Hematopoietic multipotent progenitor cell treated with erythropoietin and hydrocortisone succinate and interleukin-3 and kit ligand, for 8 days (in vitro differentiated cells): ENCODE measurements around the gene DPF3.

ENCODE experiments used
- DNase-seq: peaks from one replicate; pipeline ENCODE4 v3.0.0-alpha.2; 2015

DPF3 gene

GRCh38 chr14:72673179-72673578, 220.7 kb downstream of the DPF3 start:
- DNase-seq, result no peak

GRCh38 chr14:72666610-72667009, 227.3 kb downstream of the DPF3 start:
- no peak for DNase-seq

- no peak for DNase-seq
These were observed 228.6 kb downstream of the DPF3 start for GRCh38 chr14:72665259-72665658.

- no peak for DNase-seq
These were observed 229.2 kb downstream of the DPF3 start for GRCh38 chr14:72664651-72665050.

- no peak for DNase-seq
These were observed 229.8 kb downstream of the DPF3 start for GRCh38 chr14:72663956-72664650.

- no peak for DNase-seq
These were observed 230.8 kb downstream of the DPF3 start for GRCh38 chr14:72663076-72663487.

- DNase-seq, result no peak
These were observed 231.7 kb downstream of the DPF3 start for GRCh38 chr14:72662214-72662613.

GRCh38 chr14:72657214-72657921, 236.5 kb downstream of the DPF3 start:
- no peak for DNase-seq

- no peak for DNase-seq
These were observed 240.9 kb downstream of the DPF3 start for GRCh38 chr14:72653026-72653425.

- no peak for DNase-seq
These were observed 241.7 kb downstream of the DPF3 start for GRCh38 chr14:72652179-72652578.

- DNase-seq, result no peak
These were observed 242.2 kb downstream of the DPF3 start for GRCh38 chr14:72651714-72652113.

GRCh38 chr14:72651081-72651480, 242.8 kb downstream of the DPF3 start:
- DNase-seq, result no peak

GRCh38 chr14:72649603-72650227, 244.2 kb downstream of the DPF3 start:
- DNase-seq, result no peak

GRCh38 chr14:72647782-72648181, 246.1 kb downstream of the DPF3 start:
- DNase-seq, result no peak

GRCh38 chr14:72646861-72647528, 246.9 kb downstream of the DPF3 start:
- no peak for DNase-seq

GRCh38 chr14:72645706-72646105, 248.2 kb downstream of the DPF3 start:
- DNase-seq, result no peak

GRCh38 chr14:72644758-72645489, 249.0 kb downstream of the DPF3 start:
- DNase-seq, result no peak

GRCh38 chr14:72644038-72644437, 249.9 kb downstream of the DPF3 start:
- no peak for DNase-seq

GRCh38 chr14:72643317-72643801, 250.5 kb downstream of the DPF3 start:
- DNase-seq, result no peak

- DNase-seq, result no peak
These were observed 252.9 kb downstream of the DPF3 start for GRCh38 chr14:72640911-72641485.

- no peak for DNase-seq
These were observed 255.9 kb downstream of the DPF3 start for GRCh38 chr14:72638021-72638420.

- no peak for DNase-seq
These were observed 257.0 kb downstream of the DPF3 start for GRCh38 chr14:72636871-72637270.
